Fibroblast of skin of right biceps (primary cell): ENCODE results near the gene SSX7.
A peak's percentile ranks its signal among the peaks of the same experiment; 100 is the strongest.
"Not testable (repeated sequence)": the region's sequence is repeated elsewhere in the genome, so short reads cannot be mapped to it uniquely, and the experiment has no call there.

Experiments used
- DNase-seq: peaks from one replicate; pipeline ENCODE4 v3.0.0-alpha.2; 2013

Gene SSX7

GRCh38 chrX:52654800-52655199, at the start of gene SSX7:
Gene SSX7, minus strand, starts transcription at chrX:52654900. Its CDS starts 1,428 bp downstream, at chrX:52653472.
- DNase-seq = not testable (repeated sequence)

- DNase-seq = not testable (repeated sequence)
Observed at GRCh38 chrX:52692034-52692433, 37.3 kb upstream of the SSX7 start.

- not testable (repeated sequence) for DNase-seq
Observed at GRCh38 chrX:52662218-52662617, 7.5 kb upstream of the SSX7 start.

GRCh38 chrX:52655475-52655874, 775 bp upstream of the SSX7 start:
- not testable (repeated sequence) for DNase-seq

- not testable (repeated sequence) for DNase-seq
Observed at GRCh38 chrX:52650676-52651075, 4.0 kb downstream of the SSX7 start.

- DNase-seq = not testable (repeated sequence)
Observed at GRCh38 chrX:52648956-52649355, 5.7 kb downstream of the SSX7 start.

GRCh38 chrX:52628483-52628882, 26.2 kb downstream of the SSX7 start:
- not testable (repeated sequence) for DNase-seq

- not testable (repeated sequence) for DNase-seq
Observed at GRCh38 chrX:52620661-52621060, 34.0 kb downstream of the SSX7 start.

- peak; percentile 0 for DNase-seq
Observed at GRCh38 chrX:52608961-52609360, 45.7 kb downstream of the SSX7 start.

GRCh38 chrX:52603151-52603550, 51.5 kb downstream of the SSX7 start:
- DNase-seq = not testable (repeated sequence)

- no peak for DNase-seq
Observed at GRCh38 chrX:52598886-52599285, 55.8 kb downstream of the SSX7 start.

GRCh38 chrX:52594658-52595057, 60.0 kb downstream of the SSX7 start:
- DNase-seq = no peak
